ENCODE measurements around the gene COX7A2. TPM values are rescaled to one million over a fixed set of nuclear protein-coding genes. Genes with fewer than 3 reads are reported as not detected.

Gene COX7A2
- total RNA-seq, 1 experiment from 2014 or later, result 707 TPM

GRCh38 chr6:75205776-75206575, 37.6 kb downstream of the COX7A2 start, which contains the start of gene COL12A1:
COL12A1 (minus strand) TSS chr6:75206053; CDS start chr6:75202792, 3,261 bp downstream.
- peaks cover 5% of the 10 kb centered on the region for H3K4me1 ChIP-seq (ENCODE audit: control insufficient read depth, insufficient read depth, low read length)
- H3K4me3 ChIP-seq (ENCODE audit: low read depth in 2 of 2, low read length in 2 of 2), result peak within 1 kb of the TSS; percentile 45 to 62
- intact Hi-C loops (cut with micrococcal nuclease; ENCODE audit: unreplicated experiment), result loop anchor here (2.0 to 10.0 kb wide), 5 partner anchors 311 to 1234 kb away; no protein-coding TSS in a partner anchor
- BruUV-seq (replicated peaks), result no TSS peak
- no peaks in the 10 kb centered on the region for H3K9me3 ChIP-seq (ENCODE audit: control insufficient read depth, insufficient read depth, low read depth, low read length)
- peaks cover 5% of the 10 kb centered on the region; the same call in 1 of the 2 replicates for H3K27me3 ChIP-seq (ENCODE audit: control insufficient read depth, insufficient read depth, low read length)
- no peaks in the 10 kb centered on the region; the same call in 1 of the 2 replicates for H3K36me3 ChIP-seq (ENCODE audit: control insufficient read depth, insufficient read depth, low read length)
- CTCF ChIA-PET, result interaction anchor here (1.7 kb wide), 1 partner anchor 86 kb away, joined by 3 read pairs; no protein-coding TSS in a partner anchor
- ATAC-seq (peak; percentile 63), DNase-seq (ENCODE audit: low read depth, low spot score) (no peak)
- in situ Hi-C loops (cut with HindIII; ENCODE audit: low pct_unique_long_range_greater_than_20kb, low sequenced_read_pairs), result no loop called here
- TF ChIP-seq CTCF (IDR thresholded peaks at IDR 0.05) (no peak), REST (IDR thresholded peaks at IDR 0.05; ENCODE audit: insufficient read depth in 1 of 2, low read depth in 2 of 2, low read length in 1 of 2) (no peak), SIN3A (IDR thresholded peaks at IDR 0.05; ENCODE audit: borderline replicate concordance, insufficient read depth, low read depth, low read length) (no peak), POLR2AphosphoS5 (IDR thresholded peaks at IDR 0.05; ENCODE audit: low read depth, low read length) (no peak), TCF7L2 (IDR thresholded peaks at IDR 0.05; ENCODE audit: low read depth, low read length) (no peak)
- no peak within 1 kb of the TSS for H3K27ac ChIP-seq (ENCODE audit: low read length)
- POLR2A ChIA-PET, result no interaction called here

GRCh38 chr6:75204959-75205775, 38.4 kb downstream of the COX7A2 start:
- in situ Hi-C loops (cut with HindIII; ENCODE audit: low pct_unique_long_range_greater_than_20kb, low sequenced_read_pairs) (no loop called here), intact Hi-C loops (cut with micrococcal nuclease; ENCODE audit: unreplicated experiment) (loop anchor here (2.0 to 10.0 kb wide), 5 partner anchors 310 to 1233 kb away; no protein-coding TSS in a partner anchor)
- H3K27me3 ChIP-seq (ENCODE audit: control insufficient read depth, insufficient read depth, low read length), result peaks cover 5% of the 10 kb centered on the region; the same call in 1 of the 2 replicates
- ChIA-PET CTCF (interaction anchor here (0.5 to 1.7 kb wide), 4 partner anchors 85 to 1235 kb away, joined by 3 to 5 read pairs (median 4); no protein-coding TSS in a partner anchor), POLR2A (interaction anchor here (0.6 kb wide), 1 partner anchor 93 kb away, joined by 3 read pairs; no protein-coding TSS in a partner anchor)
- BruUV-seq (replicated peaks), result no TSS peak
- peak; percentile 38 for ATAC-seq
- no peaks in the 10 kb centered on the region for H3K9me3 ChIP-seq (ENCODE audit: control insufficient read depth, insufficient read depth, low read depth, low read length)
- peaks cover 5% of the 10 kb centered on the region for H3K4me1 ChIP-seq (ENCODE audit: control insufficient read depth, insufficient read depth, low read length)
- H3K27ac ChIP-seq (ENCODE audit: low read length), result no peak overlapping the region
- TF ChIP-seq POLR2AphosphoS5 (IDR thresholded peaks at IDR 0.05; ENCODE audit: low read depth, low read length) (no peak), TCF7L2 (IDR thresholded peaks at IDR 0.05; ENCODE audit: low read depth, low read length) (no peak), SIN3A (IDR thresholded peaks at IDR 0.05; ENCODE audit: borderline replicate concordance, insufficient read depth, low read depth, low read length) (no peak), REST (IDR thresholded peaks at IDR 0.05; ENCODE audit: insufficient read depth in 1 of 2, low read depth in 2 of 2, low read length in 1 of 2) (no peak), CTCF (IDR thresholded peaks at IDR 0.05) (no peak)
- no peaks in the 10 kb centered on the region; the same call in 1 of the 2 replicates for H3K36me3 ChIP-seq (ENCODE audit: control insufficient read depth, insufficient read depth, low read length)
- DNase-seq (ENCODE audit: low read depth, low spot score), result no peak
- peak overlapping the region; percentile 45 to 62 for H3K4me3 ChIP-seq (ENCODE audit: low read depth in 2 of 2, low read length in 2 of 2)
